GM19452 (cell line): ENCODE results near the gene ADGRB3.

Experiments
- ATAC-seq: cut with Tn5 transposase; IDR thresholded peaks from one replicate; pipeline ENCODE4 v1.9.1; 2021; ENCODE audit not compliant: unreplicated experiment

The ADGRB3 gene

DNA sequence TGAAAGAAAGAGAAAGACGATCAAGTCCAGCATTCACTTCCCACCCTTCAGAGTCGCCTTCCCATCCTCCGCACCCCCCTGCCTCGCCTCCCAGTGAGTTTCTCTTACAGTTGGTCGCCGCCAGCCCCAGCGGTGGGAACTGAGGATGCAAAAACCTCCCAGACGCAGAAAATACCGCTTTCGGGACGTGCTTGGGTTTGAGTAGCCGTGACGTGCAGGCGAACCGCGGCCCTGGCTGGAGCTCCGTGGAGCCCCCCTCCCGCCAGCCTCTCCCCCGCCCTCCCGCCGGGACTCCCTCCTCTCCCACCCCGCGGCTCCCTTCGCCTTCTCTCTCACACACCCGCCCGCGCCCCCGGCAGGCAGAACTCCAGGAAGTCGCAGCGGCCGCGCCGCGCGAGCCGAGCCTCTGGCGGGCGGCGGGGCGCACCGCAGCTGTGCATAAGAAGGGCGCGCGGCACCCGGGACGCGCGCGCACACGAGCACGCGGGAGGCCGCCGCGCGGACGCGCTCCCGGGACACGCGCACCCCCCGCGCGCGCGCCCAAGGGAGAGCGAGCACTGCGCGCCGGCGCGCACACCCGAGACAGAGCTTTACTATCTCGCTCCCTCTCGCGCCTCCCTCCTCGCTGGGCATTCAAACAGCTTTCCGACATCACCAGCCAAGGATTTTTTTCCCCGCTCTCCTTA lies at the start of gene ADGRB3:
Gene ADGRB3, plus strand, starts transcription at position 557 of the 686 bp plus-strand sequence. CDS start 3,394 bp downstream, outside the sequence.
- ATAC-seq, result peak; percentile 81

DNA sequence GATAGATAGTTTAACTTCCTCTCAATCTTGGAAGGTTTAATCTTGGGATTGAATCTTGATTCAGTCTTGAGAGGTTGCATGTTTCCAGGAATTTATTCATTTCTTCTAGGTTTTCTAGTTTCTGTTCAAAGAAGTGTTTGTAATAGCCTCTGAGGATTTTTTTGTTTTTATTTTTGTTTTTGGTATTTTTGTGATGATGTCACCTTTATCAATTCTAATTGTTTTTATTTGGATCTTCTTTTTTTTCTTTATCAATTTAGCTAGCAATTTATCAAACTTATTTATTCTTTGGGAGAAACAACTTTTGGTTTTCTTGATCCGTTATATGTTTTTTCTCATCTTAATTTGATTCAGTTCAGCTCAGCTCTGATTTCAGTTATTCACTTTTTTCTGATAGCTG lies 41.5 kb upstream of the ADGRB3 start:
- ATAC-seq, result no peak

DNA sequence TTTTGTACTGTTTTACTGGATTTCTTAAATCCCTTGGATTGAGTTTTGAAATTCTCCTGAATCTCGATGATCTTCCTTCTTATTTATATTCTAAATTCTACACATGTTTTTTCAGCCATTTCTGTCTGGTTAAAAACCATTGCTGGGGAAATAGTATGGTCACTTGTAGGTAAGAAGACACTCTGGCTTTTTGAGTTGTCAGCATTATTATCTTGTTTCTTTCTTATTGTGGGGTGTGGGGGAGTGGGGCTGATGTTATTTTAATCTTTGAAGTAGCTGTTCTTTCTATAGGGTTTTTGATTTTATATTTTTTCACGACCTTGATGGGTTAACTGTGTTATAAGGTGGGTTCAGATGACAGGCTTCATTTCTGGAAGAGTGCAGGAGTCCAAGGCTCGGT lies 37.4 kb upstream of the ADGRB3 start:
- no peak for ATAC-seq

DNA sequence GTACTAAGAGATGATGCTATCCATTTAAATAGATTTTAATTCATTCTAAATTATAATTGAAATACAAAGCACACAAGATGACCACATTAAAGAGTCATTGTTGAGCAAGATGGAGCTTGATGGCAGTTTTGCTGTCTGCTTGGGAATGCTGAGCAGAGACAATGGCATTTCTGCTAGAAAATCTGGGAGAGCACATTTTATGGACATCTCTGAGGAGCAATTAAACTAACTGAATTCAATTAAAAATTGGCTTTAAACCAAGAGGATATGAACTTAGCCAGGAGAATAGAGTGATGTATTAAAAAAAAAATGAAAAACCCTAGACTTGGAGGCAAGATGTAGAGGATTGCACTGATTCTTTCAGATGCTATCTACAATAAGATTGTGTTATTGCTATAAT lies 19.1 kb upstream of the ADGRB3 start:
- ATAC-seq, result no peak

DNA sequence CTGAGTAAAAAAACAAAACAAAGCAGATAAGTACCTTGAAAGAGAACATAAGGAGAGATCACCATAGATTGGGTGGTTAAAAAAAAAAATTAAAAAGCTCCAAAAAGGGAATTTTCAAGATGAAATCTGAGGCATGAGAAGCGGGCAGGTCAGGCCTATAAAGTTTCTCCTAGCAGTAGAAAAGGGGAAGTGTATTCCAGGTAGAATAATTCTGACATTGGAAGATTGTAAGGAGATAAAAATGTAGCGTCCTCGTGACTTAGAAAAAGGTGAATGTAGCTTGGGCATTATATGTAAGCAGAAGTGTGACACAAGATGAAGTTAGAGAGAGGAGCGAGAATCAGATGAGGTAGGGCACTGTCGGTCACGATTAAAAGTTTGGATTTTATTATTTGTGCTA lies 9.1 kb upstream of the ADGRB3 start:
- ATAC-seq, result no peak

DNA sequence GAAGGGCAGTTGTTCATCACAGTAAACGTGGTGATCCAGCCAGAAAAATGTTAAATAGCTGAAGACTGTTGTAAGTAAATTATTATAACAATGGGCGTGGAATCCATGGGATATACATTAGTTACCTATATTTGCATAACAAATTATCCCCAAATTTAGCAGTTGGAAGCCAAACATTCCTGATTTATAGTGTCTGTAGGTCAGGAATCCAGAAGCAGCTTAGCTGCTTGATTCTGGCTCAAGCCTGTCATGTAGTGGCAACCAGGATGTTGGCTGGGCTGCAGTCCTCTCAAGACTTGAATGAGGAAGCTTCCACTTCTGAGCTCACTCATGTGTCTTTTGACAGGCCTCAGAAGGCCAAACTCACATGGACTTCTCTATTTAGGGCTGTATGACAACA lies 6.9 kb upstream of the ADGRB3 start:
- ATAC-seq, result no peak

DNA sequence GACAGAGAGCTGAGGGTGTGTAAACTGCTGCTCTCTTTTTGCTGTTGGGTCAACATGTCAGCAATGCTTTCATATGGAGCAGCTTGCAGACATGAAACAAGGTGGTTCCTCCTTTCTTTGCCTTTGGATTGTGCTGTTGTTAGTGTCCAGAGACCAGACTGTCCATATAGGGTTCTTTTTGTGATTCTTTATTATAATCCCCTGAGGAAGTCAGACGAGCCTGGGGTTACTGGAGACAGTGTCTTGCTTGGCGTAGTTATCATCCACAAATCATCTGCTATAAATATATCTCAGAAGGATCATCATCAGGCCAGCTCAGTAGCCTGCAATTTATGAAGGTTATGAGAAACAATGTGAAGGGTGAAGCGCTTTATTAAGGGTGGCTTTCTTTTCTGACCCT lies 2.3 kb upstream of the ADGRB3 start:
- ATAC-seq, result no peak

DNA sequence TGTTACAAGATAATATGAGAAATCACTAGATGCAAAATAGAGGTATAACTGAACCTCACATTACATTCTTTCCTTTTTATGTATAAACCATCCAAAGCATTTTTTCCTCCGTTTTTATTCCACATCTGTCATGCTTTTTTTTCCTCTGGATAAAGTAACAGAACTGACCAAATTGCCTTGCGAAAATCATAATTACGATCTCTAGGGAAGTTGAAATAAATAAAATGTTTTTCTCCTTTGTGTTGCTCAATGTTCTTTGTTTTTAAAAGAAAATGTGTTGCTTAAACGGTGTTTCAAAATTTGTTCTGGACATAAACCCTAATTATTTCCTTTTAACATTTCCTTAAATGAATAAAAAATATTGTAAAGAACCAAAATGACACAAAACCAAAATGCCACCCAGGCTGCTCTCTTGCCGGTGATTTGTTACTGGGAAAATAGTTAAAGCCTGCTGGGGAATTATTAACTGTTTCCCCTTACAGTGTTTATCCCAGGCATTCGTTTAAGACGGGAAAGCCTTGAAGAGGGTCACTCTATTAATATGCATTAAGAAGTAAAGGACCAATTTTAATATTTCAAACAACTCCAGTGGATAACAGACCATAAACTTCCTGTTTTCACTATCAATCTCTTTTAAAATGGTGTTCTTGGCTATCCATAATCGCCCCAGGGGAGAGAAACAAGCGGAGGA lies 1.7 kb upstream of the ADGRB3 start:
- no peak for ATAC-seq

DNA sequence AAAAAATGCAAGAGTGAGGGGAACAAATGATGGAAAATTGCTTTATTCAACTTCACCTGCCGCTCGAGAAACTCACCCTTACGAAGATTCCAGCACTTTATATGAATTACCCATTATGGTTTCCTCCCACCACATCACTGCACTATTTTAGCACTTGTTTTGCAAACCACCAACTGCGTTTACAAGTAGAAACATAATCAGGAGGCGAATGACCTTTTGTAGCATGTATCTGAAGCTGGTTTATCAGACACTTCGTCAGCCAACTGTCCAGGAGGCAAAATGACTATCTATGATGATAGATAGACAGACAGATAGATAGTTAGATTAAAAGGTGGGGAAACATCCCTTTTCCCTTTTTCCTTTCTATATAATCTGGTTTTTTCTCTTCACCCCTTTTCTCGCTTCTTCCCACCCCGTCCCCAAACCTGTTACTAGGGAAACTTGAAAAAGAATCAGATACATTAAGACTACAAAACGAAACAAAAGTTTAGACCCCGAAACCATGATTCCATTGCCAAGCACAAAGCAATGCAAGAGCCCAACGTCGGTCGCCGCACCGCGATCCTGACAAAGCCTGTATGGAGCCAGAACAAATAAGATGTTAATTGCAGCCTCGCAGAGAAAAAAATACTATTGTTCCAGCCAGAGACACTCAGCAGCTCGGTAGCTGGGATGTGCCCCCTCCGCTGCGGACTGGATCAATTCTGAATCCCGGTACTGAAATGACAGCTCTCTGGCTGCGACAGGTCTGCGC lies 933 bp upstream of the ADGRB3 start:
- ATAC-seq, result peak; percentile 37

DNA sequence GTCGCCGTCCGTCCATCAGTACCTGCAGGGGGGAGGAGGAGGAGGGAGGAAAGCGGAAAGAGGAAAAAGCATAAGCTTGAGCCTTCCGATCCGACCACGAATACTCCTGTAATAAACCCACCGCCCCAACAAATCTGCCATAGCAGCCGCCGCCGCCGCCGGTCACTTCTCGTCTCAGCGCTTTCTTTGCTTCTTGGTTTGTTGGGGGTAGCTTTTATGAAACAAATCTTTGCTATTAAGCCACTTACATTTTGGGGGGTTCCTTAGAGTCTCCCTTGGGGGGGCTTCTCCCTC lies 277 bp downstream of the ADGRB3 start:
- ATAC-seq, result peak; percentile 3

DNA sequence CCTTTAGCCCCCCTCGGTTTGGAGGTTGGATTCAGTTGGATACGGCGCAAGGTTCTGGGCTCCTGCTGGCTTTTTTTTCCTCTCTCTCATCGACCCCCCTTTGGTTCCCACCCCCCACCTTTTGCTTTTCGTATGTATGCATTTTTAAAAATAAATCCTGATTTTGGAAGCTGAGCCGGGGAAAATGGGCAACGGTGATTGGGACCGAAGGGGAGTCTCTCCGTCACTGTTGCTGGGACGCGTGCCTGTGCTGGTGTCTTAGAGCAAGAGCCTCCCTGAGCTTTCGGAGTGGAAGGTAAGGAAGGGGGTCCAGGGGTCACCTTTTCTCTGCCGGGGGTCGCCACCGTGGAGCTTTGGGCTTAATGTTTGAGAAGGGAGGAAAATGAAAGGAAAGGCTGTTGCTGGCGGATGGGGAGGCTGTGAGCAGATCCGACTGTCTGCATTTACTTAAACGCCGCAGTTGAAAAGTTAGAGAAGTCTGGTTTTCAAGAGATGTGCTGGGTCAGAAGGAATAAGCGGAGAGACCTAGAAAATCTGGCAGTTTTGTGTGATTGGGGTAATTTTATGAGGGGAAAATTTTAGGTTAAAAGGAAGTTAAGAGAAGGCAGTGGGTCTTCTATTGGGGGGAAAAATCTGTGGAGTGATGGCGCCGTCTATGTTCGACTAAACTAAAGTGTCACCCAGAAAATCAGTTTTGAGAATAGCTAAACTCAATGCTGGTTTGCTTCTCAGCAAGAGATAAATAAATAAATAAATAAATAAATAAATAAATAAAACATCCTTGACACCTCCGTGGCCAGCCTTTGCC lies 828 bp downstream of the ADGRB3 start:
- ATAC-seq, result no peak

DNA sequence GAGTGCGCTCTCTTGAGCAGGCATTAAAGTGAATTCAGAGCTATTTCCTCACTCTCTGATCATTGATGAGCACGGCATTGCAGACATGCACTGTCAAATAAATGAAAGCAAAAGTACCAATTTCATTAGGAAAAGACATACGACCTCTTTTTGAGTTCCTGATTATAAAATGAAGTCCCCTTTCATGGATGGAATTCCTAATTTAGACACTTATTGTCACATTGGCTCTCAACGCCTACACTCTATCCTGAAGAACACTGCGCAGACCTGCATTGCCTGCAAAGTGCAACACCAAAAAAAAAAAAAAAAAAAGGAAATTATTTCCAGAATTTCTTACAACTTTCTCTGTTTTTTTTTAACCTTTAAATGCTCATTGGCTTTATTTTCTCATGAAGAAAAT lies 1.6 kb downstream of the ADGRB3 start:
- no peak for ATAC-seq

DNA sequence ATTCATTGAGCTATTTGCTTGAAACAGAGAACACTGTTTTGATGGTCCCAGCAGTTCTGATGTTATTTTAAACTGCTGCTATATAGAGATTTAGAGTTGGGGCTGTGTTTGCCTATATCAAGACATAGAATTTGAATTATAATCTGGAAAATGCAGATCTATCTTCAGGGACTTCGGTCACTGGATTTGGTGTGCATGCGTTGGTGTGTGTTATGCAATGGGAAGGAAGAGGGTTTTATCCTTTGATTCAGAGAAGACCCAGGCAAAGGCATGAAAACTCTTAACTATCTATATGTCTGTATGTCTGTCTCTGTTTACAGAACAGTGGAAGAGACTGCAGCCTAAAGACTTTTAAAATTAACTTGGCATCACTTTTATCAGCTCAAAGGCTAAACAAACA lies 2.0 kb downstream of the ADGRB3 start:
- ATAC-seq, result no peak

DNA sequence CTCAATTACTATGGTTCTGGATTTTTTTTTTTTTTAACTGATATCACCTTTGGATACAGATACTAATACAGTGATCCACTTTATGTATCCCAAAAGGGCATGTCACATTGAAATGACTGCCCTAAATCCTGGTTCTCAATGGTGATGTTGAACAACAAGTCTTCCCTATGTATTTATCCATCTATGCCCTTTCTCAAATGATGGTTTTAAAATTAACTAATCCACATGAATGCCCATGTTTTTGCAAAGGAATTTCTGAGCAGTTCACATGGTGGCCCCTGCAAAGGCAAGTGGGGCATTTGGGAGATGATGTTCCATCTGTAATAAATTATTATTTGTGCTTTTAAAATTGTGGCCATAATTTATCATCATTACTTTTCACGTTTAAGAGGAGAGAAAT lies 2.7 kb downstream of the ADGRB3 start:
- no peak for ATAC-seq

DNA sequence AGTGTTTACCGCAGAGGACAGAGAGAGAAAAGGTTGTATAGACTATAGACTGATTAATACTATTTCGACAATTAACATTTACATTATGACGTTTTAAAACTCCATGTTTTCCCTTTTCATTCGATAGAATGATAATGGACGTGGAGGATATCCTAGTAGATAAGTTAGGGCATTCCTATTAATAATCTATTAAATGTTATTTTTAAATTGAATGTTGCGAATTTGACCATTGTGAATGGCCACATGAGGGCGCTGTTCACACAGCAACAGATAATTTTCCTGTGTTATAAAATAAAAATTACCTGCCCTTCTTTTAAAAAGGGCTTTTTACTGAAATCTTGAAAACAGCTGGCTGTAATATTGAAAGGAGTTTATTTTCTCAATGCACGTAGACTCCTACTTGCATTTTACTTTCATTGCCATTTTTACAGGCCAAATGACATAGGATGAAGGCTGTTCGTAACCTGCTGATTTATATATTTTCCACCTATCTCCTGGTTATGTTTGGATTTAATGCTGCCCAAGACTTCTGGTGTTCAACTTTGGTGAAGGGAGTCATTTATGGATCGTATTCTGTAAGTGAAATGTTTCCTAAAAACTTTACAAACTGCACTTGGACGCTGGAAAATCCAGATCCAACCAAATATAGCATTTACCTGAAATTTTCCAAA lies 3.3 kb downstream of the ADGRB3 start:
- ATAC-seq, result no peak

DNA sequence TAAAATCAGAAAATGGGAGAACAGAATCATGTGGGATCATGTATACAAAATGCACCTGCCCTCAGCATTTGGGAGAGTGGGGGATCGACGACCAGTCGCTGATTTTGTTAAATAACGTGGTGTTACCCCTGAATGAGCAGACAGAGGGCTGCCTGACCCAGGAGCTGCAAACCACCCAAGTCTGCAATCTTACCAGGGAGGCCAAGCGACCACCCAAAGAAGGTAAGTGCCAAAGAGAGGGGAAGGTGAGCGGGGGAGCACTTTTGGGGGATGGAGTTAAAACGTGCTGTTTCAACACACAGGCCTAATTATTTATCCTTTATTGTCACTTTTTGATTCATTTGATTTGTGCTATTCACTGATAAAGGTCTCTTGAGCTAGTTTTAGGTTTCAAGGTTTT lies 4.1 kb downstream of the ADGRB3 start:
- ATAC-seq, result no peak

DNA sequence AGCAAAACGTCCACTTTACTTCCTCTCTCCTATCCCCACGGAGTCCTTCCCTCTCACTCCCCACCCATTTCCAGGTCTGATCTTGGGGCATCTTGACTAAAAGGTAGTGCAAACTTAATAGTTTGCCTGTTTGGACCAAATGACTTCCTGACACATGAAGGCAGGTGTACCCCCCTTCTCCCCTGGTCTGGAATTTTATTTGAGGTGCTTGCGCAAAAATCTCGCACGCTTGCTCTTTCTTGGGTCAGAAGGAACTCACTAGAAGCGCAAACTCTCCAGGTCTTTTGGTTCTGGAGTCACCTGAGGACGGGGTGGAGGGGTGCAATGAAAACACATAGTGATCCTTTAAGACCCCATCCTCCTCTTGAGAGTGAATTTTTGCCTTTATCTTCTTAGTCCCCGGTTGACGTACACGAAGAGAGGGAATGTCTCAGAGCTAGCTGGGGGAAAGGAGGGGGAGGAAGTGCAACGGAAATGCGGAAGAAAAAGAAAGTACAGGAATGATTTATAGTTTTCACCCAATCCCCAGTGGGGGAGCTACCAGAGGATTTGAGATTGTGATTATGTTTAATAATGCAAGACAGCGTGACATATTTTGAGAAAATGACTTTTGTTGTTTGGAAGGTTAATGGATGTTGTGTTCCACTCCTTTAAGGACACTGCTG lies 4.9 kb downstream of the ADGRB3 start:
- no peak for ATAC-seq

DNA sequence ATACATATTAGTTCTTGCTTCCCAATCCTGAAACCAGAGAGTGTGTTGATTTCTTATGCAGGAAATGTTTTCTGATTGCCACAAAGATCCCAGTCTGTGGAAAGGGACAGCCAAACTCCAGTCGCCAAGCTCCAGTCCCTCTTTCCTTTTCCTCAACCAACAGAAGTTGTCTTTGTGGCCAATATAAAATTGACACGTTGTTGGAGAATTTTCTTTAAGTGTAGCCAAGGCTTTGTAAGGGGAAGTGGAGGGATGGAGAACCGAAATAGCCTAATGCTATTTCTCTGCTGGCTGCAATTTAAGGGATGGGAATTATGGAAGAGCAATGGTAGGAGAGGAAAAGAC lies 5.4 kb downstream of the ADGRB3 start:
- ATAC-seq, result no peak

DNA sequence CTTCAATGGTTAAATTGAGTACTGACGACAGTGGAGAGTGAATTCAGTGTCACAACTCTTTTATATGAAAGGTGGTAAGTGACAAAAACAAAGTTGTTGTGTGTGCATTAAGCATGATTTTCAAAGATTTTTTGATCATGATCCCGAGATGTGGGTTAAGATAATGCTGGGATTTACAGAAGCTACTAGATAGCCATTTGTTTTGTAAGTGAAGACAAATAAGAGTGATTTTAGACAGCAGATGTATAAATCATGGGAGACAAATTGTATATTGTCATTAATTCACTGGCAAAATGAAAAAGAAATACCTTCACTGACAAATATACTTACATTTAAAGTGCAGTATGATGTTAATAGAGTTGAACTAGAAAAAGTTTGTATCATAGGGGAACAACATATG lies 6.1 kb downstream of the ADGRB3 start:
- ATAC-seq, result no peak

DNA sequence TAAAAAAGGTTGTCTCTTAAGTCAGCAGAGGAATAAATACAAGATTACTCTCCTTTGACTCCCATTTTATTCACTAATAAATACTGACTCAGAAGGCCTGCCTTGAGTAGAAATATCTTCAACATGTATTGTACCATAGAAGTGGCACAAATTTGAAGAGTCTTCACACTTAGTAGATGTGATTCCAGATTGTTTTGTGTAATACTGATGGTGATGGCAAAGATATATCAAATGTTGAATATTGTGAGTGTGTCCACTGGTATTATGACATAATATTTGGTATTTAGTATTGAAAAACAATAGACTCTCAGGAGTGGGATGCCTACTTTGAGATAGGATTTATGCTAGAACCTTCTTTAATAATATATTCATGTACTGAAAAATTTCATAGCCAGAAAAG lies 7.0 kb downstream of the ADGRB3 start:
- ATAC-seq, result no peak

DNA sequence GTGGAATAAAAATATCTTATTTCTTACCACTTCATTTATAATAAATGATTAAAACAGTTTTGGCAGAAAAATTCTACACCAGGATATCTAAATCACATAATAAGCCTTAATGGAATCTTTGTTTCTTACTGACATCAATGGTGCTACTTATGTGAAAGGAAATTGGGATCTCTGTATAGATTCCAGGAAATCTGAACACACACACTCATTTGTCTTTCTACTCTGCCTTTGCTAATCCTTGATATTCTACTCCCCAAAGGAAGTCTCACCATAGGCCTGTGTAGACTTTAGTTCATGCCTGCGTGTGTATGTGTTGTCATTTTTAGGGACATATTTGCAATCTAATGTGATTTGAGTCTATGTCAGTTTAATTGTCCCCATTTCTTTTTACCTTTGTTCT lies 7.9 kb downstream of the ADGRB3 start:
- no peak for ATAC-seq
